Measurements from ENCODE around the gene HSPE1.
"Not testable (repeated sequence)": the region's sequence is repeated elsewhere in the genome, so short reads cannot be mapped to it uniquely, and the experiment has no call there.

Gene HSPE1

GRCh38 chr2:197499594-197500502, at the start of gene HSPE1, which contains the start of gene HSPD1:
Gene HSPE1, plus strand, starts transcription at chr2:197500379. Its CDS starts 58 bp downstream, at chr2:197500437.
Gene HSPD1, minus strand, starts transcription at chr2:197499840. Its CDS starts 992 bp downstream, at chr2:197498848.
- Histone ChIP-seq H3K36me3 (ENCODE audit: control insufficient read depth, insufficient read depth, low read length) (peaks cover 23% of the 10 kb centered on the region), H3K4me1 (ENCODE audit: control insufficient read depth, insufficient read depth, low read length) (peaks cover 5% of the 10 kb centered on the region), H3K9ac (ENCODE audit: low read depth, low read length) (peak within 1 kb of the TSS; percentile 97), H3K4me3 (ENCODE audit: low read depth, low read length) (peak within 1 kb of the TSS; percentile 86), H3K27me3 (ENCODE audit: control insufficient read depth, insufficient read depth, low read length) (no peaks in the 10 kb centered on the region), H3K9me3 (ENCODE audit: control insufficient read depth, insufficient read depth, low read length) (no peaks in the 10 kb centered on the region)

GRCh38 chr2:197450465-197450864, 49.7 kb upstream of the HSPE1 start:
- Histone ChIP-seq H3K27me3 (ENCODE audit: control insufficient read depth, insufficient read depth, low read length) (no peaks in the 10 kb centered on the region), H3K9ac (ENCODE audit: low read depth, low read length) (no peak overlapping the region), H3K4me3 (ENCODE audit: low read depth, low read length) (no peak overlapping the region), H3K4me1 (ENCODE audit: control insufficient read depth, insufficient read depth, low read length) (no peaks in the 10 kb centered on the region), H3K9me3 (ENCODE audit: control insufficient read depth, insufficient read depth, low read length) (no peaks in the 10 kb centered on the region), H3K36me3 (ENCODE audit: control insufficient read depth, insufficient read depth, low read length) (no peaks in the 10 kb centered on the region)

GRCh38 chr2:197450935-197451358, 49.2 kb upstream of the HSPE1 start:
- H3K4me3 ChIP-seq (ENCODE audit: low read depth, low read length); H3K9me3 ChIP-seq (ENCODE audit: control insufficient read depth, insufficient read depth, low read length); H3K9ac ChIP-seq (ENCODE audit: low read depth, low read length); H3K27me3 ChIP-seq (ENCODE audit: control insufficient read depth, insufficient read depth, low read length); H3K4me1 ChIP-seq (ENCODE audit: control insufficient read depth, insufficient read depth, low read length); H3K36me3 ChIP-seq (ENCODE audit: control insufficient read depth, insufficient read depth, low read length): not testable (repeated sequence)

- H3K27me3 ChIP-seq (ENCODE audit: control insufficient read depth, insufficient read depth, low read length), result no peaks in the 10 kb centered on the region
- no peaks in the 10 kb centered on the region for H3K9me3 ChIP-seq (ENCODE audit: control insufficient read depth, insufficient read depth, low read length)
- H3K4me1 ChIP-seq (ENCODE audit: control insufficient read depth, insufficient read depth, low read length), result no peaks in the 10 kb centered on the region
- no peak overlapping the region for H3K9ac ChIP-seq (ENCODE audit: low read depth, low read length)
- H3K36me3 ChIP-seq (ENCODE audit: control insufficient read depth, insufficient read depth, low read length), result no peaks in the 10 kb centered on the region
- H3K4me3 ChIP-seq (ENCODE audit: low read depth, low read length), result peak overlapping the region; percentile 61
Measured at GRCh38 chr2:197452754-197453122, 47.4 kb upstream of the HSPE1 start.

DNA sequence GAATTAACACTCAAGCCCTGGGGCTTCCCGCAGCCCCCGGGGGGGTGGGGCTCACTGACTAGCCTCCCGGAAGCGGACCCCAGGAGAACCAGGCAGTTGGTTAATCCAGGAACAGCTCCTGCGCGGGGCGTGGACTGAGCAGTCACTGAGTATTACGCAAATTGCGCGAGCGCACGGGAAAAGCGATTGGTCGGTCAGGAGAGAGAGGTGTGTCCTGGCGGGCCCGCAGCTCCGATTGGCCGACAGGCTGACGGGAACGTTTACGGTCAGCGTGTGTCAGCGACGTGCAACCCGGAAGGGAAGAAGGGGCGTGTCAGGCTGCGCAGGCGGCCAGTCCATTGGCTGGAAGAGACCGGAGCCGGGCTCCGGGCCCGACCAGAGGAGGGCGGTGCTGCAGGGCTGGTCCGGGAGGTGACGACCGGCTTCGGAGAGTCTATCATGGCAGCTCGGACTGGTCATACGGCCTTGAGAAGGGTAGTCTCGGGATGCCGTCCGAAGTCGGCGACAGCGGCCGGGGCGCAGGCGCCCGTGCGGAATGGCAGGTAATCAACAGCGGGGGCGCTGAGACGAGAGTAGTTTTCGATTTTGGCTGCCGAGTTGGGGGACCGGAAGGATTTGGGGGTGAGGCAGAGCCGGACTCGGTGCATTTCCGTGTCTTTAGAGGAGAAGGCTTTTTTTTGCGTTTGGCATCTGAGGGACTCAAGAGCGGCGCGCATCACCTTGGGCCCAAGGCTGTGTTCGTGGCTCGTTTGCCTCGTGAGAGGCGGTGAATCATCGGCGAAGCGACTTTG, 46.9 kb upstream of the HSPE1 start, which contains the start of gene COQ10B:
Gene COQ10B, plus strand, starts transcription at position 430 of the 791 bp plus-strand sequence. Its CDS starts 9 bp downstream, at position 439.
- Histone ChIP-seq H3K4me1 (ENCODE audit: control insufficient read depth, insufficient read depth, low read length) (no peaks in the 10 kb centered on the region), H3K36me3 (ENCODE audit: control insufficient read depth, insufficient read depth, low read length) (no peaks in the 10 kb centered on the region), H3K9me3 (ENCODE audit: control insufficient read depth, insufficient read depth, low read length) (no peaks in the 10 kb centered on the region), H3K4me3 (ENCODE audit: low read depth, low read length) (peak within 1 kb of the TSS; percentile 99), H3K27me3 (ENCODE audit: control insufficient read depth, insufficient read depth, low read length) (no peaks in the 10 kb centered on the region), H3K9ac (ENCODE audit: low read depth, low read length) (peak within 1 kb of the TSS; percentile 95)

DNA sequence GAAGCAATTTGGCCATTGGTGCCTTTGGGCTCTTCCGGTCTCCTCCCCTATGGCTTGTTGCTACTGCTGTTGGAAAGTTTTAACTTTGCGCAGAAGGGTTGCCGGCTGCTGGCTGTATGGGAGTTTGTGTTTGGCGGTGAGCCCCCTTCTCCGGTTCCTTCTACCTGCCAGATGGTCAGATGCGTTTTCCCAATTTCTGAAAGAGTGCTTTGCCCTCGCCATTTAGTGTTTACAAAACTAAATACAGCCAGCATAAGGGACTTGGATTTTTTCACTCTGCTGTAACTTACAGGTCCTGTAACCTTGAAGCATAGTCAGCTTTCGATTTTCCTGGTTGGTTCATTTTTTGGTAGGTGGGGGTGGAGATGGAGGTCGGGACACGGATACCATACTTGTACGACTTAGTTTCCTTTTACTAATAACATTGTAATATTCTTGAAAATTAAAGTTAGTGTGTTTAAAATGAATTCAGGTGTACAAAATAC, 46.2 kb upstream of the HSPE1 start:
- peak overlapping the region; percentile 95 for H3K9ac ChIP-seq (ENCODE audit: low read depth, low read length)
- H3K9me3 ChIP-seq (ENCODE audit: control insufficient read depth, insufficient read depth, low read length), result no peaks in the 10 kb centered on the region
- H3K27me3 ChIP-seq (ENCODE audit: control insufficient read depth, insufficient read depth, low read length), result no peaks in the 10 kb centered on the region
- peak overlapping the region; percentile 99 for H3K4me3 ChIP-seq (ENCODE audit: low read depth, low read length)
- H3K36me3 ChIP-seq (ENCODE audit: control insufficient read depth, insufficient read depth, low read length), result no peaks in the 10 kb centered on the region
- H3K4me1 ChIP-seq (ENCODE audit: control insufficient read depth, insufficient read depth, low read length), result no peaks in the 10 kb centered on the region

- Histone ChIP-seq H3K9ac (ENCODE audit: low read depth, low read length) (no peak overlapping the region), H3K36me3 (ENCODE audit: control insufficient read depth, insufficient read depth, low read length) (no peaks in the 10 kb centered on the region), H3K9me3 (ENCODE audit: control insufficient read depth, insufficient read depth, low read length) (no peaks in the 10 kb centered on the region), H3K4me1 (ENCODE audit: control insufficient read depth, insufficient read depth, low read length) (no peaks in the 10 kb centered on the region), H3K4me3 (ENCODE audit: low read depth, low read length) (peak overlapping the region; percentile 99), H3K27me3 (ENCODE audit: control insufficient read depth, insufficient read depth, low read length) (no peaks in the 10 kb centered on the region)
Measured at GRCh38 chr2:197454923-197455322, 45.3 kb upstream of the HSPE1 start.

DNA sequence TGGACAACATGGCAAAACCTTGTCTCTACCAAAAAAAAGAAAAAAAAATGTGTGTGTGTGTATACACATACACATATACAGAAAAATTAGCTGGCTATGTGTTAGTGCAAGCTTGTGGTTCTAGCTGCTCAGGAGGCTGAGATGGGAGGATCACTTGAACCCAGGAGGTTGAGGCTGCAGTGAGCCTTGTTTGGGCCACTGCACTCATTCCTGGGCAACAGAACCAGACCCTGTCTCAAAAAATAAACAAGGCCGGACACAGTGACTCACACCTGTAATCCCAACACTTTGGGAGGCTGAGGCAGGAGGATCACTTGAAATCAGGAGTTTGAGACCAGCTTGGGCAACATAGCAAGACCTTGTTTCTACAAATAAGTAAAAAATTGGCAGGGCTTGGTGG, 44.8 kb upstream of the HSPE1 start:
- Histone ChIP-seq H3K36me3 (ENCODE audit: control insufficient read depth, insufficient read depth, low read length) (no peaks in the 10 kb centered on the region), H3K27me3 (ENCODE audit: control insufficient read depth, insufficient read depth, low read length) (no peaks in the 10 kb centered on the region), H3K4me3 (ENCODE audit: low read depth, low read length) (no peak overlapping the region), H3K9ac (ENCODE audit: low read depth, low read length) (no peak overlapping the region), H3K9me3 (ENCODE audit: control insufficient read depth, insufficient read depth, low read length) (no peaks in the 10 kb centered on the region), H3K4me1 (ENCODE audit: control insufficient read depth, insufficient read depth, low read length) (no peaks in the 10 kb centered on the region)

DNA sequence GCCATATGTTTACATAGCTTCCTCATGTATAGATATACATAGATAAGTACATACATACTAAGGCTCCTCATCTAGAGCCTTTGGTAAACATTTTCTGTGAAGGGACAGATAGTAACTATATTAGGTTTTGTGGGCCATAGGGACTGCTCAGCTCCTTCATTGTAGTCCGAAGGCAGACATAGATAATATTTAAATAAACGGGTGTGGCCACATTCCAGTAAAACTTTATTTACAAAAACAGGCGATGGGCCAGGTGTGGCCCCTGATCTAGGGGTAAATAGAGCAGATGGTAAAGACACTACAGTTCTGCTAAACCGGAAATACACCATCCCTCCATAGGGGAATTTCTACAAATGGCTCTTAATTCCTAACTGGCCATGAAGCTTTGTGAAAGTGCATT, 39.5 kb upstream of the HSPE1 start:
- Histone ChIP-seq H3K4me1 (ENCODE audit: control insufficient read depth, insufficient read depth, low read length) (no peaks in the 10 kb centered on the region), H3K4me3 (ENCODE audit: low read depth, low read length) (no peak overlapping the region), H3K9me3 (ENCODE audit: control insufficient read depth, insufficient read depth, low read length) (no peaks in the 10 kb centered on the region), H3K9ac (ENCODE audit: low read depth, low read length) (no peak overlapping the region), H3K27me3 (ENCODE audit: control insufficient read depth, insufficient read depth, low read length) (no peaks in the 10 kb centered on the region), H3K36me3 (ENCODE audit: control insufficient read depth, insufficient read depth, low read length) (no peaks in the 10 kb centered on the region)

GRCh38 chr2:197461057-197461456, 39.1 kb upstream of the HSPE1 start:
- Histone ChIP-seq H3K36me3 (ENCODE audit: control insufficient read depth, insufficient read depth, low read length) (no peaks in the 10 kb centered on the region), H3K9ac (ENCODE audit: low read depth, low read length) (no peak overlapping the region), H3K4me3 (ENCODE audit: low read depth, low read length) (no peak overlapping the region), H3K27me3 (ENCODE audit: control insufficient read depth, insufficient read depth, low read length) (no peaks in the 10 kb centered on the region), H3K4me1 (ENCODE audit: control insufficient read depth, insufficient read depth, low read length) (no peaks in the 10 kb centered on the region), H3K9me3 (ENCODE audit: control insufficient read depth, insufficient read depth, low read length) (no peaks in the 10 kb centered on the region)

DNA sequence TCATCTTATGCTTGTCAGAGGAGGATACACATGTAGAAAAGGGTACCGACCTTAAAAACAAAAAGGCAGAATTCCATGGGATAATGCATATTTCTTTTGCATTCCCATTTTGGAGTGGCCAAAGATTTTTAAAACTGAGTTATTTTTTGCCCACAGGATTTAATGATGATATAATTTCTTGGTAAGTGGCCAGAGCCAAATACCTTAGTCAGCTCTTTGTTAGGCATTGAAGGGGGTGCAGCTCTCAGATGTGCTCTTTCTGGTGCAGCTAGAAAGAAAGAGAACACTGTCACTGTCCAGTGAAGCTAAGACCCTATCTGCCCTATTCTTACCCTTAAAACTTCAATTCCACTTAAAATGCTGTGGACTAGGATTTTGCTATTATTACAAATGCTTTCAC, 36.0 kb upstream of the HSPE1 start:
- no peaks in the 10 kb centered on the region for H3K9me3 ChIP-seq (ENCODE audit: control insufficient read depth, insufficient read depth, low read length)
- no peak overlapping the region for H3K4me3 ChIP-seq (ENCODE audit: low read depth, low read length)
- no peaks in the 10 kb centered on the region for H3K36me3 ChIP-seq (ENCODE audit: control insufficient read depth, insufficient read depth, low read length)
- no peaks in the 10 kb centered on the region for H3K4me1 ChIP-seq (ENCODE audit: control insufficient read depth, insufficient read depth, low read length)
- no peaks in the 10 kb centered on the region for H3K27me3 ChIP-seq (ENCODE audit: control insufficient read depth, insufficient read depth, low read length)
- H3K9ac ChIP-seq (ENCODE audit: low read depth, low read length), result no peak overlapping the region

Data from iPS-15b (cell line).